HUES48 (cell line): ENCODE results near the gene DMRT3.

Experiments used
- H3K27ac ChIP-seq: one replicate; pipeline ENCODE4 v1.7.0; 2013; ENCODE audit warnings: low read depth, low read length, inconsistent platforms
- H3K27me3 ChIP-seq: 2 replicates; pipeline ENCODE4 v1.6.1; 2013; ENCODE audit warnings: mild to moderate bottlenecking, low read length; ENCODE audit not compliant: control insufficient read depth, insufficient read depth
- H3K36me3 ChIP-seq: 2 replicates; pipeline ENCODE4 v1.6.1; 2013; ENCODE audit warnings: low read length; ENCODE audit not compliant: control insufficient read depth, insufficient read depth
- H3K4me1 ChIP-seq: 2 replicates; pipeline ENCODE4 v1.6.1; 2013; ENCODE audit warnings: mild to moderate bottlenecking, low read length; ENCODE audit not compliant: control insufficient read depth, insufficient read depth
- H3K4me3 ChIP-seq: 2 replicates; pipeline ENCODE4 v1.5.1; 2013; ENCODE audit warnings: mild to moderate bottlenecking, low read depth, low read length
- H3K9ac ChIP-seq: 2 replicates; pipeline ENCODE4 v1.6.1; 2013; ENCODE audit warnings: mild to moderate bottlenecking, low read depth, low read length, moderate library complexity
- H3K9me3 ChIP-seq: 2 replicates; pipeline ENCODE4 v1.6.1; 2013; ENCODE audit warnings: low read length; ENCODE audit not compliant: control insufficient read depth, insufficient read depth

The DMRT3 gene

DNA sequence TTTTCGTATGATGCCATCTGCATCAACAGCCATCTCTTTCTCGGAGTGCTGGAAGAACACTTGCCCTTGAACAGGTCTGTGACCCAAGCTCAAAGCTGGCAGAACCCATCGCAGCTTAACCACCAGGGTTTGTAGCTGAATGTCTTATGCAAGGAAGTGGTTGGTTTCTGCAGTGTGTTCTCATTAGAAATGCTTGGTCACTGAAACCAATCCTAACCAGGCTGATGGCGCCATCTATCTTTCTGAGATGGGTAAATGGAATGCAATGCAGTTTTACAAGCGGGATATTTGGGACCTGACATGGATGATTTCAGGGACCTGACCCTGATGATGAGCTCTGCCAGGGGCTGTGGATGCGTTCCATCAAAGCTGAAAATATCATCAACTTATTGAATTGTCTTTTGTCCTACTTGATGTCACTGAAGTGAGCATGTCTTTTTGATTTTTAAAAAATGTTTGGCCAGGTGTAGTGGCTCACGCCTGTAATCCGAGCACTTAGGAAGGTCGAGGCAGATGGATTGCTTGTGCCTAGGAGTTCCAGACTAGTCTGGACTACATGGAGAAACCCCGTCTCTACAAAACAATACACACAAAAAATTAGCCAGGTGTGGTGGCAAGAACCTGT lies 28.7 kb downstream of the DMRT3 start:
- Histone ChIP-seq H3K9me3 (peaks cover 13% of the 10 kb centered on the region), H3K9ac (no peak overlapping the region), H3K27ac (no peak overlapping the region)

DNA sequence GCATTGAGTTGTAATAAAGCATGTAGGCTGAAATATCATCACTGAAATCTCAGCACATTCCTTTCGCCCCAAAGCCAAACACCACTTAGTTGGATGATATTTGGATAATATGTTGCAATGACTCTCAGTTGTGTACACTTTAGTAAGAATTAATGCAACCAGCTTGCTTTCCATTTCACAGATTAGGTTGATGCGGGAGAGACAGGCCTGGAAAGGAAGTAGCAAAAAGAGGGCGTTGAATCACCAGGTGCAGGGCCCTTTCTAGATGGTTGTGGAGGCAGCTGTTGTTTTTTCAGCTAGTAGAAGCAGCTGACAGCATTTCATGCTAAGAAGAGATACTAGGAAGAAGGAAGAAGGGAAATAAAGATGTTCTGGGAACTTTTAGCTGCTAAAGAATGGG lies 30.9 kb downstream of the DMRT3 start:
- H3K9me3 ChIP-seq, result no peaks in the 10 kb centered on the region; the same call in 1 of the 2 replicates
- H3K27me3 ChIP-seq, result peaks cover 11% of the 10 kb centered on the region
- no peaks in the 10 kb centered on the region for H3K36me3 ChIP-seq
- H3K4me1 ChIP-seq, result no peaks in the 10 kb centered on the region
- no peak overlapping the region for H3K9ac ChIP-seq
- no peak overlapping the region for H3K4me3 ChIP-seq
- no peak overlapping the region for H3K27ac ChIP-seq

More for the DNA sequence above, 28.7 kb downstream of the DMRT3 start:
- Histone ChIP-seq H3K36me3 (no peaks in the 10 kb centered on the region), H3K4me3 (no peak overlapping the region), H3K27me3 (peaks cover 11% of the 10 kb centered on the region), H3K4me1 (no peaks in the 10 kb centered on the region)

DNA sequence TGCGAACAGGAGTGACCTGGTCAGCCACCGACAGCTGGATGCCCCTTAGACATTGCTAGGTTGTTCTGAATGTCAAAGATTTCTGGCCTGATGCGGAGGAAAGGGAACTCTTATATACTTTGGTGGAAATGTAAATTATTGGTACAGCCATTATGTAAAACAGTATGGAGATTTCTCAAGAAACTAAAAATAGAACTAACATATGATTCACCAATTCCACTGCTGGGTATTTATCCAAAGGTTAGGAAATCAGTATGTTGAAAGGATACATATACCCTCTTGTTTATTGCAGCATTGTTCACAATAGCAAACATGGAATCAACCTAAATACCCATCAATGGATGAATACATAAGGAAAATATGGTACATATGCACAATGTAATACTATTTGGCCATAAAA lies 31.8 kb downstream of the DMRT3 start:
- no peak overlapping the region for H3K27ac ChIP-seq
- peaks cover 11% of the 10 kb centered on the region for H3K27me3 ChIP-seq
- no peaks in the 10 kb centered on the region for H3K36me3 ChIP-seq
- H3K9ac ChIP-seq, result no peak overlapping the region
- H3K4me3 ChIP-seq, result no peak overlapping the region
- H3K4me1 ChIP-seq, result no peaks in the 10 kb centered on the region
- no peaks in the 10 kb centered on the region; the same call in 1 of the 2 replicates for H3K9me3 ChIP-seq

DNA sequence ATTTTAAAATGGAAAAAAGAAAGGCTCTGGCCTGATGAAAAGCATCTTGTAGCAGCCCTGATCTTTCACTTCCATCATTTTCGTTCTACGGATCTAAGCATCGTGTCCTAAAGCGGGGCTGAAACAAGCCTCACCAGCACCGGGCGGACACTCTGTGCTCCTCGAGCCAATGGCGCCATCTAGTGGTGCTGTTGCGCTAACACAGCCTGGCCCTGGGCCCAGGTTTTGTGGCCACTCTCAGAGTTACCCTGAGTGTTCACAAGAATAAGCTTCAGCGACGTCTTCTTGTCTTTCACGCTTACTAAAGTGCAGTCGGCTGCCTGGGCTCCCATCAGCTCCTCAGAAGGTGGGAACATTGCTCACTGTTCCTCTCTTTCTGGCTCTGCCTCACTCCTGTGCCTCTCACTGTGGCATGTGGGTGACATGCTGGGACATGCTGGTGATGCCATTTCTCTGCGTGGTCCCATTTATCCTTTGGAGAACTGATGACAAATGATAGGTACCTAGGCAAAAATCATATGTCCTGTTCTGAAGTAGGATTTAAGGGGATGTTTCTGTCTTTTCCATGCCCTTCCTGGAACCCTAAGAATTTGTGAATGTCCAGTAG lies 32.7 kb downstream of the DMRT3 start:
- no peak overlapping the region for H3K9ac ChIP-seq
- no peaks in the 10 kb centered on the region for H3K9me3 ChIP-seq
- H3K4me1 ChIP-seq, result no peaks in the 10 kb centered on the region
- H3K4me3 ChIP-seq, result no peak overlapping the region
- H3K36me3 ChIP-seq, result no peaks in the 10 kb centered on the region
- H3K27ac ChIP-seq, result no peak overlapping the region
- peaks cover 11% of the 10 kb centered on the region for H3K27me3 ChIP-seq

DNA sequence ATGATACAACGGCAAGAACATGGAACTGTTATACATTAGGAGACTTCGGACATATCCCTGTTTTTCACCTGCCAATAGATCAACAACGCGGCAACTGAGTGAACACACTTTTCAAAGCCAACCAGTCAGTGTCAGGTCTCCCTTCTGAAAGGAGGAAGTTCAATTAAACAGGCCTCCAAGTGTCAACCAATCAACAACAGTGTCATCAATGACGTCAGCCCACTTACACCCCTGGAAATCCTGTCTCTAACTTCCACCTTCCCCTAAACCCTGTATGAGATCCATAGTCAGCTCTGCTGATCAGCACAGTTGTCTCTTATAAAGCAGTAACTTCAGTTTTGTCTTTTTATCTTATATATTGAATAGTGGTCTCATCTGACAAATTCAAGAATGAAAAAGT lies 36.6 kb downstream of the DMRT3 start:
- H3K36me3 ChIP-seq, result no peaks in the 10 kb centered on the region
- peaks cover 10% of the 10 kb centered on the region; the same call in 1 of the 2 replicates for H3K27me3 ChIP-seq
- H3K27ac ChIP-seq, result no peak overlapping the region
- H3K4me1 ChIP-seq, result no peaks in the 10 kb centered on the region
- no peaks in the 10 kb centered on the region for H3K9me3 ChIP-seq
- no peak overlapping the region for H3K9ac ChIP-seq
- no peak overlapping the region for H3K4me3 ChIP-seq

DNA sequence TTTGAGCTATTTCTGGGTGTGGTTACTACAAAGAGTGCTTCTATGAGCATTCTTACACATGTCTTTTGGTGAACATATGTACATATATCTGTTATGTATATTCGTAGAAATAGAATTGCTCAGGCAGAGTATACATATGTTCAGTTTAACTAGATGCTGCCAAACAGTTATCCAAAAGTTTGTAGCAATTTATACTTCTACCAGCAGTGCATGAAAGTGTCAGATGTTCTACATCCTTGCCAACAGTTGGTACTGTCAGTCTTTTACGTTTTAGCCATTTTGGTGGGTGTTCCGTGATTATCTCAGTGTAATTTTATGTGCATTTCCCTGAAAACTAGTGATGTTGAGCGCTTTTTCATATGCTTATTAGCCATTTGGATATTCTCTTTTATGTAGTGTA lies 37.8 kb downstream of the DMRT3 start:
- no peaks in the 10 kb centered on the region for H3K9me3 ChIP-seq
- H3K9ac ChIP-seq, result no peak overlapping the region
- H3K27me3 ChIP-seq, result no peaks in the 10 kb centered on the region; the same call in 1 of the 2 replicates
- H3K27ac ChIP-seq, result no peak overlapping the region
- no peaks in the 10 kb centered on the region for H3K4me1 ChIP-seq
- H3K36me3 ChIP-seq, result no peaks in the 10 kb centered on the region
- H3K4me3 ChIP-seq, result no peak overlapping the region

DNA sequence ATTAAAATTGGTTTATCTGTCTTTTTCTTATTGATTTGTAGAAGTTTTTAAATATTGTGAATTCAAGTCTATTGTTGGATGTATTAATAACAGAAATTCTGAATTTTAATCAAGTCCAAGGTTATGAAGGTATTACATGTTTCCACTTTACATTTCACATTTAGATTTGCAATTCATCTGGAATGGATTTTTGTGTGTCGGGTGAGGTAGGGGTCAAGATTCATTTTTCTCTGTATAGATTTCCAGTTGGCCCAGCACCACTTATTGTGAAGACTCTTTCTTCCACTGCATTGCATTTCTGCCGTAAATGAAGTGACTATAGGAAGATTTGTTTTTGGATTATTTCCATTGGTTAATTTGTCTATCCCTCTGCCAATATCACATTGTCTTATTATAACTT lies 38.2 kb downstream of the DMRT3 start:
- no peaks in the 10 kb centered on the region for H3K9me3 ChIP-seq
- no peak overlapping the region for H3K4me3 ChIP-seq
- no peak overlapping the region for H3K27ac ChIP-seq
- no peak overlapping the region for H3K9ac ChIP-seq
- no peaks in the 10 kb centered on the region for H3K36me3 ChIP-seq
- H3K27me3 ChIP-seq, result no peaks in the 10 kb centered on the region; the same call in 1 of the 2 replicates
- no peaks in the 10 kb centered on the region for H3K4me1 ChIP-seq

DNA sequence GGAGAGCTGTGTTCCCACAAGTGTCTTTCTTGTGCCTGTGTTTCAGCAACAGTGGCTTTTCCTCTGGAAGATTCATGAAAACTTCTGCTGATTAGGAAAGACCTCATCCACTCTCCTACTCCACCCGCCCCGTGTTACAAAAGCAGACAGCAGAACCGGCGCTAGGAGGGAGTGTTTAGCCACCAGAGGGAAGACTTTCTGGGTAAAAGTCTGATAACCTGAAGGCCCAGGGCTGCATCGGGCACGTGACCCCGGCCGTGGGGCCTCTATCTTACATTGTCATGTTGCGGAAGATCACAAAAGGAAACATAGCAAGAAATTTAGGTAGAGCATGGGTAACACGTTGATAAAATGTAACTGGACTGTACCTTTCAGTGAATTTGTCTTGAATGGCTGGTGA lies 41.7 kb downstream of the DMRT3 start:
- Histone ChIP-seq H3K27ac (no peak overlapping the region), H3K4me1 (no peaks in the 10 kb centered on the region), H3K9ac (no peak overlapping the region), H3K36me3 (no peaks in the 10 kb centered on the region), H3K4me3 (no peak overlapping the region), H3K9me3 (peaks cover 2% of the 10 kb centered on the region; the same call in 1 of the 2 replicates), H3K27me3 (no peaks in the 10 kb centered on the region)

DNA sequence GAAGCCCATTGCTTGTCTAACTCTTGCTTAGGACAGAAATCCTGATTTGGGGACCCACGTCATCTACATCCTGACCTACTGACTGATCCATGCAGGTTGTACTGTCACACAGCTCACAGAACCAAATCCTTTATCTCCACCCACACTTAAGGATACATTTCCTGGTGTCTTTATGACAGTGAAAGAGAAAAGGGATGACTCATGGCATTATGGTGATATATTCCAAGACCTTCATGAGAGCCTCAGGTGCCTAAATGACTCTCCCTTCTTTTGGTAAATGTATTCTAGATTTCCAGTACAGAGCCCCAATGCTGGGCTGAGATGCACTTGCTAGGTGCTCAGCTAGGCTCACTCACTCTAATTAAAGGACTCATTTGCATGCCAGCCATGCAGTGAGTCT lies 47.7 kb downstream of the DMRT3 start:
- Histone ChIP-seq H3K9me3 (peaks cover 4% of the 10 kb centered on the region; the same call in 1 of the 2 replicates), H3K27me3 (peaks cover 3% of the 10 kb centered on the region; the same call in 1 of the 2 replicates), H3K4me1 (no peaks in the 10 kb centered on the region), H3K27ac (no peak overlapping the region), H3K4me3 (no peak overlapping the region), H3K36me3 (no peaks in the 10 kb centered on the region), H3K9ac (no peak overlapping the region)

DNA sequence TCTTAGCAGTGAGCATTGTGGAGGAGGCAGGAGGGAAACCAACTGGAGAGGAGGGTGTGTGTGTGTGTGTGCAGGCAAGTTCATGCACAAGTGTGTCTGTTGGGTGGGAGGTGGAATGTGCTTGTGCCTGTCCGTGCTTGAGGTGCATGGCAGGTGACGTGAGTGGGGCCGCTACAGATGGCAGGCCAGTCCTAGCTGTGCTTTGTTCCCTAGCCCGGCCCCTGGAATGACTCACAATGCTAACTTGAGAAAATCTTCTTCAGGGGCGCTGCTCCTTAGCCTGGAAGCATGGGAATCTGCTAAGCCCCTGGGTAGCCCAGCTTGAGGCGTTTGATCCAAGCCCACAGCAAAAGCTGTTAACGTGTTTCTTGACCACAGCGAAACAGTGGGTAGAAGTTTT lies 48.7 kb downstream of the DMRT3 start:
- Histone ChIP-seq H3K36me3 (no peaks in the 10 kb centered on the region), H3K4me1 (no peaks in the 10 kb centered on the region), H3K9ac (no peak overlapping the region), H3K4me3 (no peak overlapping the region), H3K27ac (peak overlapping the region; percentile 54), H3K27me3 (peaks cover 8% of the 10 kb centered on the region; the same call in 1 of the 2 replicates), H3K9me3 (peaks cover 4% of the 10 kb centered on the region; the same call in 1 of the 2 replicates)

DNA sequence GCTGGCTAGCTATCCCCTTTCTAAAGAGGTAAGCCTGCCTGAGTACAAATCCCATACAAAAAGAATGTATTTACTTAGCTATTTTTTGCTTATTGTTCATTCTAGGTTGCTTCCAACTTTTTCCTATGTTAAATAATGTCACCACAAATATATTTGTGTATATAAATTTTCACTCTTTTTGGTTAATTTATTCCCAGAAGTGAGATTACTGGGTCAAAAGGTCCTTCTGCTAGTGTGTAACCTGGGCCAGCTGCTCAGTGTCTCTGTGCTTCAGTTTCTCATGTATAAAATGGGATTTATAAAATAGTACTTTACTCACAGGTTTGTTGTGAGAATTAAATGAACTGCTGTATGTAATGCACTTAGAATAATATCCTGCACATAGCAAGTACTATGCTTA lies 49.8 kb downstream of the DMRT3 start:
- H3K27me3 ChIP-seq, result peaks cover 18% of the 10 kb centered on the region
- no peak overlapping the region for H3K27ac ChIP-seq
- peaks cover 4% of the 10 kb centered on the region; the same call in 1 of the 2 replicates for H3K9me3 ChIP-seq
- no peaks in the 10 kb centered on the region for H3K4me1 ChIP-seq
- H3K9ac ChIP-seq, result no peak overlapping the region
- H3K36me3 ChIP-seq, result no peaks in the 10 kb centered on the region
- H3K4me3 ChIP-seq, result no peak overlapping the region
